Activated CD4-positive, alpha-beta memory T cell treated with anti-CD3 and anti-CD28 coated beads, Interleukin-2, amount 10 ng/mL, durations not matched to agents 7 days and 5 days (primary cell): Measurements from ENCODE around the gene PAK1IP1. TPM values are rescaled to one million over a fixed set of nuclear protein-coding genes. Genes with fewer than 3 reads are reported as not detected.
"Not testable (repeated sequence)": the region's sequence is repeated elsewhere in the genome, so short reads cannot be mapped to it uniquely, and the experiment has no call there.

Source experiments
- CTCF ChIA-PET: fragments of 350-600 bp; sonication (Branson Sonifier 250); formaldehyde crosslinking; loops from one replicate; lab custom pipeline; 2021; ENCODE audit warnings: antibody characterized with exemption, inconsistent platforms; lab: Charles Lee
- POLR2A ChIA-PET: fragments of 350-600 bp; sonication (Branson Sonifier 250); formaldehyde crosslinking; loops from one replicate; lab custom pipeline; 2021; ENCODE audit warnings: antibody characterized with exemption; lab: Charles Lee
- DNase-seq: peaks from one replicate; pipeline ENCODE4 v3.0.0-alpha.2; 2020
- H3K27ac Mint-ChIP-seq: one replicate; pipeline ENCODE4 v1.8.0; 2021; ENCODE audit warnings: mild to moderate bottlenecking, mixed read lengths
- H3K27me3 Mint-ChIP-seq: one replicate; pipeline ENCODE4 v1.8.0; 2021; ENCODE audit warnings: mixed read lengths
- H3K36me3 Mint-ChIP-seq: one replicate; pipeline ENCODE4 v1.8.0; 2021; ENCODE audit warnings: low read depth, mixed read lengths
- H3K4me1 Mint-ChIP-seq: one replicate; pipeline ENCODE4 v1.8.0; 2021; ENCODE audit warnings: mixed read lengths
- H3K4me3 Mint-ChIP-seq: one replicate; pipeline ENCODE4 v1.8.0; 2021; ENCODE audit warnings: mild to moderate bottlenecking, mixed read lengths
- H3K9me3 Mint-ChIP-seq: one replicate; pipeline ENCODE4 v1.8.0; 2021; ENCODE audit warnings: mixed read lengths
- total RNA-seq, 2 experiments: library from RNA; stranded (reverse); gene quantifications; one replicate each; pipeline ENCODE4 v1.2.3, GENCODE V29; 2021

PAK1IP1 gene, protein sequence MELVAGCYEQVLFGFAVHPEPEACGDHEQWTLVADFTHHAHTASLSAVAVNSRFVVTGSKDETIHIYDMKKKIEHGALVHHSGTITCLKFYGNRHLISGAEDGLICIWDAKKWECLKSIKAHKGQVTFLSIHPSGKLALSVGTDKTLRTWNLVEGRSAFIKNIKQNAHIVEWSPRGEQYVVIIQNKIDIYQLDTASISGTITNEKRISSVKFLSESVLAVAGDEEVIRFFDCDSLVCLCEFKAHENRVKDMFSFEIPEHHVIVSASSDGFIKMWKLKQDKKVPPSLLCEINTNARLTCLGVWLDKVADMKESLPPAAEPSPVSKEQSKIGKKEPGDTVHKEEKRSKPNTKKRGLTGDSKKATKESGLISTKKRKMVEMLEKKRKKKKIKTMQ
- total RNA-seq = 10 to 100 TPM; 10.1 to 10.9 TPM

DNA sequence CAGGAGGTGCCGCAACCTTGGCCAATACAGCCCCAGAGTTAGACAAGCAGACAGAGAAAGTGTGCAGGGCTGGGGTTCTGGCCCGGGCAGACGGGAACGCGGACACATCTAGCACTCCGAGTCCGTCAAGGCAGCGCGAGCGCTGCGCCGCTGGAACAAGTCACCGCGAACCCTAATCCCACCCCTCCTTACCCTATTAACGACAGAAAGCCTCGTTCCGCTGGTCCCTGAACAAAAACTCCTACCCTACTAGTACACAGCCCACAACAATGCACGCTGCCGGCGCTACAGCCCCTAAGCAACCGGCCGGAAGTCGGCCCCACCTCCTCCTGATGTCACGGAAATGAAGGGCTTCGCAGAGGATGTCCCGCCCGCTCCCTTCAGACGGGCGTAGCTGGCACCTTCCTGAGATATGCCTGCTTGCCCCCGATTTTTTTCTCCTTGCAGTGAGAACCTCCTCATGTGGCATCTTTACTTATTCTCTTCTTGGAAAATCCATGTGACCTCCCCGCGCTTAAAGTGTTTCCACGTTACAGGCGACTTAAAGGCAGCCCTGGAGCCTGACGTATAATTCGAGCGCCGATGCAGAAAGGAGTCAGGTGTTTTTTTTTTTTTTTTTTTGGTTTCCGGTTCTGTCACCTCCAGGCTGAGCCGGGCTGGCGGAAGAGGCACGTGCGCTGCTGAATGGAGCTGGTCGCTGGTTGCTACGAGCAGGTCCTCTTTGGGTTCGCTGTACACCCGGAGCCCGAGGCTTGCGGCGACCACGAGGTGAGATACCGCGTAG lies at the start of gene PAK1IP1, which contains the start of gene C6orf52:
PAK1IP1 (plus strand) TSS at position 671 of the 784 bp plus-strand sequence; CDS start at position 685, 14 bp downstream.
C6orf52 (minus strand) TSS at position 315 of the 784 bp plus-strand sequence. CDS start 7,066 bp downstream, outside the sequence.
- Mint-ChIP-seq H3K27me3 (no peaks in the 10 kb centered on the region), H3K27ac (peak within 1 kb of the TSS; percentile 98), H3K36me3 (peaks cover 26% of the 10 kb centered on the region), H3K4me3 (peak within 1 kb of the TSS; percentile 86), H3K4me1 (peaks cover 42% of the 10 kb centered on the region), H3K9me3 (no peaks in the 10 kb centered on the region)
- peak; percentile 94 for DNase-seq
- ChIA-PET CTCF (interaction anchor here (0.6 to 2.1 kb wide), 10 partner anchors 11 to 385 kb away, joined by 3 to 12 read pairs (median 4); partner anchors contain the start of gene TMEM14C), POLR2A (interaction anchor here (0.7 to 3.4 kb wide), 16 partner anchors 10 to 1217 kb away, joined by 3 to 79 read pairs (median 5); partner anchors contain the start of genes MAK, TMEM14B and TMEM14C)

DNA sequence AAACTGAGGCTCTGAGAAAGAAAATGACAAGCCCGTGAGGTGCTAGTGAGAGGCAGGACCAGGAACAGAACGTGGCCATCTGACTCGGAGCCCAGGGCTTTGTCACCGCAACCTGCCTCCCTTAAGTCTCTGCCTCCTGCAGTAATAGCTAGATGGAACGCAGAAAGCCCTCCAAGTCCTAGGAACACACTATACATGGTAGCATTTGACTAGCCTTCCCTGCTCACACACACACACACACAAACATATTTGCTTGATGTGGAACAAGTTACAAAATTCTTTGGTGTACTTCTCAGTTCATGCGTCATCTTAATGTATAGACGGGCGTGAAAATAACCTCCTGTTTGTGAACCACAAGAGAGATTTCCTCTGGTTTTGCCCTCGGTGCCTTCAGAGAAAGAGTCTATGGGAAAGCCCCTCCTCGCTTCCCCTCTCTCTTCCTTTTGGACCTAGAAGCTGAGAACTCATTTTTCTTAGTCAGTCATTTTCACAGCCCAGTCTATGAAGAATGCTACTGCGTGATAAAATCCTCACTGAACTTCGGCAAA lies 39.2 kb upstream of the PAK1IP1 start:
- Mint-ChIP-seq H3K36me3 (no peaks in the 10 kb centered on the region), H3K27me3 (peaks cover 15% of the 10 kb centered on the region), H3K9me3 (no peaks in the 10 kb centered on the region), H3K27ac (peak overlapping the region; percentile 8), H3K4me3 (peak overlapping the region; percentile 2), H3K4me1 (peaks cover 15% of the 10 kb centered on the region)
- ChIA-PET POLR2A (no interaction called here), CTCF (no interaction called here)
- DNase-seq = no peak

DNA sequence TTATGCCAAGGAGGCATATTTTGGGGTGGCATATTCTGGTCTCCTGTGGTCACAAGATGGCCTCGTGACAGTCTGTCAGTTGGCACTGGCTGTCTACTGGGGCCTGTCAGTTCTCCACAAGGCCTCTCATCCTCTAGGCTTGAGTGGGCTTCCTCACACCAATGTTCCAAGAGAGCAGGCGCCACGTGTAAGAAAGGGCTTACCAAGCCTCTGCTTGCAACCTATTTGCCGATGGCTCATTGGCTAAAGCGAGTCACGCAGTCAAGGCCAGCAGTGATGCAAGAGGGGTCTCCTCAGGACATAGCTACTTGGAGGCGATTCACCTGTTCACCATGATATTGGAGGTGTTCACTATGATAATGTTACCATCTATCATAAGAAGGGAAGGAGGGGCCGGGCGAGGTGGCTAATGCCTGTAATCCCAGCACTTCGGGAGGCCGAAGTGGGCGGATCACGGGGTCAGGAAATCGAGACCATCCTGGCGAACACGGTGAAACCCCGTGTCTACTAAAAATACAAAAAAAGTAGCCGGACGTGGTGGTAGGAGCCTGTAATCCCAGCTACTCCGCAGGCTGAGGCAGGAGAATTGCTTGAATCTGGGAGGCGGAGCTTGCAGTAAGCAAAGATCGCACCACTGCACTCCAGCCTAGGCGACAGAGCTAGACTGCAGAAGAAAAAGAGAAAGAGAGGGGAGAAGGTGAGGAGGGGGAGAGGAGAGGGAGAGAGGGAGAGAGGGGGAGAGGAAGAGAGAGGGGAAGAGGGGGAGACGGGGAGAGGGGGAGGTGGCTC lies 35.7 kb upstream of the PAK1IP1 start:
- peaks cover 15% of the 10 kb centered on the region for H3K4me1 Mint-ChIP-seq
- H3K9me3 Mint-ChIP-seq = no peaks in the 10 kb centered on the region
- no peaks in the 10 kb centered on the region for H3K36me3 Mint-ChIP-seq
- peaks cover 11% of the 10 kb centered on the region for H3K27me3 Mint-ChIP-seq
- no peak overlapping the region for H3K27ac Mint-ChIP-seq
- ChIA-PET CTCF (no interaction called here), POLR2A (interaction anchor here (1.2 kb wide), 1 partner anchor 61 kb away, joined by 3 read pairs; no protein-coding TSS in a partner anchor)
- H3K4me3 Mint-ChIP-seq = peak overlapping the region; percentile 59
- DNase-seq = no peak

DNA sequence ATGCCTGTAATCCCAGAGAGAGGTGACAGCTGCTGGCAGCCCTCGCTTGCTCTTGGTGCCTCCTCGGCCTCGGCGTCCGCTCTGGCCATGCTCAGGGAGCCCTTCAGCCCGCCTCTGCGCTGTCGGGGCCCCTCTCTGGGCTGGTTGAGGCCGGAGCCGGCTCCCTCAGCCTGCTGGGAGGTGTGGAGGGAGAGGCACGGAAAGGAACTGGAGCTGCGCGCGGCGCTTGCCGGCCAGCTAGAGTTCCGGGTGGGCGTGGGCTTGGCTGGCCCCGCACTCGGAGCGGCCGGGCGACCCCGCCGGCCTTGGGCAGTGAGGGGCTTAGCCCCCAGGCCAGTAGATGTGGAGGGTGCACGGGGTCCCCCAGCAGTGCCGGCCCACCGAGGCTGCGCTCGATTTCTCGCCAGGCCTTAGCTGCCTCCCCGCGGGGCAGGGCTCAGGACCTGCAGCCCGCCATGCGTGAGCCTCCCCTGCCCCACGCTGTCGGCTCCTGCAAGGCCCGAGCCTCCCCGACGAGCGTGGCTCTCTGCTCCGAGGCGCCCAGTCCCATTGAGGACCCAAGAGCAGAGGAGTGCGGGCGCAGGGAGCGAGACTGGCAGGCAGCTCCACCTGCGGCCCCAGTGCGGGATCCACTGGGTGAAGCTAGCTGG lies 34.9 kb upstream of the PAK1IP1 start:
- peak overlapping the region; percentile 26 for H3K4me3 Mint-ChIP-seq
- H3K36me3 Mint-ChIP-seq = no peaks in the 10 kb centered on the region
- DNase-seq = peak; percentile 19
- ChIA-PET CTCF (no interaction called here), POLR2A (interaction anchor here (0.6 to 1.2 kb wide), 4 partner anchors 13 to 61 kb away, joined by 3 read pairs; partner anchors contain the start of genes C6orf52 and PAK1IP1)
- no peaks in the 10 kb centered on the region for H3K9me3 Mint-ChIP-seq
- H3K4me1 Mint-ChIP-seq = peaks cover 14% of the 10 kb centered on the region
- no peak overlapping the region for H3K27ac Mint-ChIP-seq
- H3K27me3 Mint-ChIP-seq = peaks cover 10% of the 10 kb centered on the region

DNA sequence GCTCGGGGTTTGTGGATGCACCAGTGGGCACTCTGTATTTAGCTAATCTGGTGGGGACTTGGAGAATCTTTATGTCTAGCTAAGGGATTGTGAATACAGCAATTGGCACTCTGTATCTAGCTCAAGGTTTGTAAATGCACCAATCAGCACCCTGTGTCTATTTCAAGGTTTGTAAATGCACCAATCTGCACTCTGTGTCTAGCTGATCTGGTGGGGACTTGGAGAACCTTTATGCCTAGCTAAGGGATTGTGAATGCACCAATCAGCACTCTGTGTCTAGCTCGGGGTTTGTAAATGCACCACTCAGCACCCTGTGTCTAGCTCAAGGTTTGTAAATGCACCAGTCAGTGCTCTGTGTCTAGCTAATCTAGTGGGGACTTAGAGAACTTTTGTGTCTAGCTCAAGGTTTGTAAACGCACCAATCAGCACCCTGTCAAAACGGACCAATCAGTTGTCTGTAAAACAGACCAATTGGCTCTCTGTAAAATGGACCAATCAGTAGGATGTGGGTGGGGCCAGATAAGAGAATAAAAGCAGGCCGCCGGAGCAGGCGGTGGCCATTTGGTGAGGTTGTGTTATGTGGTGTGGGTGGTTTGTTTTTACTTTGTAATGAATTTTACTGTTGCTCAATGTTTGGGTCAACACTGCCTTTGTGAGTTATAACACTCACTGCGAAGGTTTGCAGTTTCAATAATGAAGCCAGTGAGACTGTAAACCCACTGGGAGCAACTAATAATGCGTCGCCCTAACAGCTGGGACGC lies 34.2 kb upstream of the PAK1IP1 start:
- H3K4me3 Mint-ChIP-seq = peak overlapping the region; percentile 63
- H3K27ac Mint-ChIP-seq, H3K9me3 Mint-ChIP-seq, H3K27me3 Mint-ChIP-seq, H3K4me1 Mint-ChIP-seq, CTCF ChIA-PET, DNase-seq, H3K36me3 Mint-ChIP-seq: not testable (repeated sequence)
- POLR2A ChIA-PET = interaction anchor here (0.9 to 1.2 kb wide), 3 partner anchors 13 to 59 kb away, joined by 3 read pairs; partner anchors contain the start of genes C6orf52 and PAK1IP1

DNA sequence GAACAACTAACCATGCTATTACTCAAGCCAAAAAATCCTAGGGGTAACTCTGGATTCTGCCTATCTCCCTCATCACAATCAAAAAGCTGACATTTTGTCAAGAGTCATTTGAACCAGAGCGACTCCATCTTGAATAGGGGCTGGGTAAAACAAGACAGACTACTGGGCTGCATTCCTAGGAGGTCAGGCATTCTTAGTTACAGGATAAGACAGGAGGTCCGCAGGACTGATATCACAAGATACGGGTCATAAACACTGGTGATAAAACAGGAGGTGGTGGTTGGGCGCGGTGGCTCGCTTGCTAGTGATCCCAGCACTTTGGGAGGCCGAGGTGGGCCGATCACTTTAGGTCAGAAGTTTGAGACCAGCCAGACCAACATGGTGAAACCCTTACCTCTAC lies 32.6 kb upstream of the PAK1IP1 start:
- Mint-ChIP-seq H3K27ac (no peak overlapping the region), H3K4me1 (no peaks in the 10 kb centered on the region), H3K27me3 (peaks cover 15% of the 10 kb centered on the region), H3K36me3 (no peaks in the 10 kb centered on the region), H3K4me3 (no peak overlapping the region), H3K9me3 (no peaks in the 10 kb centered on the region)
- ChIA-PET POLR2A (no interaction called here), CTCF (no interaction called here)
- no peak for DNase-seq

DNA sequence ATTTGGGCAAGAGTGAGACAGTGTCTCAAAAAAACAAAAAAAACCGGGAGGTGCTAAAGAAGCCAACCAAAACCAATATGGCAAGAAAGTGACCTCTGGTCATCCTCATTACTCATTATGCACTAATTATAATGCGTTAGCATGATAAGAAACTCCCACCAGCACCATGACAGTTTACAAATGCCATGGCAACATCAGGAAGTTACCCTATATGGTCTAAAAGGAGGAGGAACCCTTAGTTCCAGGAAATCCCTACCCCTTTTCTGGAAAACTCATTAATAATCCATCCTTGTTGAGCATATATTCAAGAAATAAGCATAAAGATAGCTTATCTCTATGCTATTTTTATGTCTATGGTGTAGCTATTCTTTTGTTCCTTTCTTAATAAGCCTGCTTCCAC lies 32.0 kb upstream of the PAK1IP1 start:
- no peaks in the 10 kb centered on the region for H3K36me3 Mint-ChIP-seq
- no peak overlapping the region for H3K27ac Mint-ChIP-seq
- DNase-seq = no peak
- POLR2A ChIA-PET = no interaction called here
- peaks cover 20% of the 10 kb centered on the region for H3K27me3 Mint-ChIP-seq
- no peaks in the 10 kb centered on the region for H3K9me3 Mint-ChIP-seq
- CTCF ChIA-PET = no interaction called here
- H3K4me3 Mint-ChIP-seq = no peak overlapping the region
- peaks cover under 1% of the 10 kb centered on the region for H3K4me1 Mint-ChIP-seq

DNA sequence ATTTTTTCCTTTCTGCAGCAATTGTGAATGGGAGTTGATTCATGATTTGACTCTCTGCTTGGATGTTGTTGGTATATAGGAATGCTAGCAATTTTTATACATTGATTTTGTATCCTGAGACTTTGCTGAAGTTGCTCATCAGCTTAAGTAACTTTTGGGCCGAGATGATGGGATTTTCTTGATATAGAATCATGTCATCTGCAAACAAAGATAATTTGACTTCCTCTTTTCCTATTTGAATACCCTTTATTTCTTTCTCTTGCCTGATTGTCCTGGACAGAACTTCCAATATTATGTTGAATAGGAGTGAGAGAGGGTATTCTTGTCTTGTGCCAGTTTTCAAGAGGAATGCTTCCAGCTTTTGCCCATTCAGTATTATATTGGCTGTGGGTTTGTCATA lies 29.2 kb upstream of the PAK1IP1 start:
- POLR2A ChIA-PET = interaction anchor here (0.7 kb wide), 1 partner anchor 100 kb away, joined by 3 read pairs; no protein-coding TSS in a partner anchor
- H3K4me3 Mint-ChIP-seq, DNase-seq, H3K27ac Mint-ChIP-seq, H3K36me3 Mint-ChIP-seq, CTCF ChIA-PET, H3K9me3 Mint-ChIP-seq, H3K4me1 Mint-ChIP-seq: not testable (repeated sequence)
- H3K27me3 Mint-ChIP-seq = peaks cover 24% of the 10 kb centered on the region

DNA sequence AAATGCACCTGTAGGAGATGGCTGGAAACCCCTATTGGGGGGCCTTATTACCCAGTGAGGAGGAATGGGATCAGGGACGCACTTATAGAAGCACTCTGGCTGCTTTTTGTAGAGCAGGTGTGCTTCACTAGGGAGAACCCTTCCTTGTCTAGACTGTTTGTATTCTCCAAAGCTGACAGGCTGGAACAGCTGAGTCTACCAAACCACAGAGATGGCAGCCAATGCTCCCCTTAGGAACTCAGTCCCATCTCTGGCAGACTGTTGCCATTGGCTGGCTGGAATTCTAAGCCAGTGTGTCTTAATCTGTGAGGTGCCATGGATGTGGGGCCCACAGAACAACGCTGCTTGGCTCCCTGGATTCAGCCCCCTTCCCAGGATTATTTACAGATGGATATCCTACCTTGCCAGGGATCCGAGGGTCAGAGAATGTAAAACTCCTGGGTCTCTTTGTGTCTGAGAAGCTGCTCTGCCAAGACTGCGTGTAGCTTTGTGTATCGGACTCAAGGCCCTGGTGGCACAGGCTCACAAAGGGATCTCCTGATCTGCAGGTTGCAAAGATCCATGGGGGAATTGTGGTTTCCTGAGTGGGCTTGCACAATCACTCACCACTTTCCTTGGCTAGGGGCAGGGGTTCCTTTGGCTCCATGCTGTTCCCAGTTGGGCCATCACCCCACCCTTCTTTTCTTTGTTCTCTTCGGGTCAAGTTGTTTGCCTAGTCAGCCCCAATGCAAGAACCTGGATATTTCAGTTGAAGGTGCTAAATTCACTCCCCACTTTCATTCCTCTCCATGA lies 26.4 kb upstream of the PAK1IP1 start:
- Mint-ChIP-seq H3K27me3 (peaks cover 28% of the 10 kb centered on the region), H3K9me3 (no peaks in the 10 kb centered on the region), H3K4me3 (no peak overlapping the region), H3K36me3 (no peaks in the 10 kb centered on the region), H3K27ac (no peak overlapping the region), H3K4me1 (peaks cover 1% of the 10 kb centered on the region)
- ChIA-PET CTCF (no interaction called here), POLR2A (no interaction called here)
- no peak for DNase-seq

DNA sequence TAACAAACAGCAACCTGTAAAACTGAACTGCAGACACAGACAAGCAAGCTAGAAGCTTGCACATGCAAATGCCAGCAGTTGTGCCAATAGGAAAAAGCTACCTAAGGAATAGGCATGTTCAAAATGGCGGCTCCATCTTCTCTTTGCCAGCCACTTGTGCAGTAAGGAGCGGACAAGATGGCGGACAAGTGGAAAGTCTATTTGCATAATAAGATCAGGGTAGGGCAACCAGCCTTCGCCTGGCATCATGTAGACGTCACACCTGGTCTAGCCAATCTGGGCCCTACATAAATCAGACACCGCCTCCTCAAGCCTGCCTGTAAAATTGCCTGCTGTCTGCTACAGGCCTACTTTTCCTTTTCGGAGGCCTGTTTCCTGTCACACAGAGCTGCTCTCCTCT lies 18.4 kb upstream of the PAK1IP1 start:
- H3K4me1 Mint-ChIP-seq = no peaks in the 10 kb centered on the region
- no peak overlapping the region for H3K4me3 Mint-ChIP-seq
- no peak for DNase-seq
- POLR2A ChIA-PET = no interaction called here
- H3K36me3 Mint-ChIP-seq = no peaks in the 10 kb centered on the region
- no peaks in the 10 kb centered on the region for H3K9me3 Mint-ChIP-seq
- H3K27me3 Mint-ChIP-seq = peaks cover 4% of the 10 kb centered on the region
- CTCF ChIA-PET = no interaction called here
- no peak overlapping the region for H3K27ac Mint-ChIP-seq

DNA sequence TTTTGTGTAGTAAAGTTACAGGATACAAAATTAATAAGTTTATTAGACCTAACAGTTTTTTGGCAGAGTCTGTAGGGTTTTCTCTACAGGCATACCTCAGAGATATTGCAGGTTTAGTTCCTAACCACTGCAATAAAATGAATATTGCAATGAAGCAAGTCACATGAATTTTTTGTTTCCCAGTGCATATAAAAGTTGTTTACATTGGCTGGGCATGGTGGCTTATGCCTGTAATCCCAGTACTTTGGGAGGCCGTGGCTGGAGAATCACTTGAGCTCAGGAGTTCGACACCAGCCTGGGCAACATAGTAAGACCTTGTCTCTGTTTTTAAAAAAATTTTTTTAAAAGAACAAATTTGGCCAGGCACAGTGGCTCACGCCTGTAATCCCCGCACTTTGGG lies 16.3 kb upstream of the PAK1IP1 start:
- ChIA-PET POLR2A (no interaction called here), CTCF (no interaction called here)
- H3K27ac Mint-ChIP-seq = no peak overlapping the region
- no peak for DNase-seq
- no peaks in the 10 kb centered on the region for H3K36me3 Mint-ChIP-seq
- peaks cover 10% of the 10 kb centered on the region for H3K4me1 Mint-ChIP-seq
- no peak overlapping the region for H3K4me3 Mint-ChIP-seq
- no peaks in the 10 kb centered on the region for H3K9me3 Mint-ChIP-seq
- no peaks in the 10 kb centered on the region for H3K27me3 Mint-ChIP-seq
